Fibroblast of mammary gland (primary cell): ENCODE measurements around the gene ZNF22.

Source experiments
- DNase-seq: peaks from one replicate; pipeline ENCODE4 v3.0.0-alpha.2; 2010; ENCODE audit warnings: low read depth
- H3K4me3 ChIP-seq: 2 replicates; pipeline ENCODE4 v1.5.1; 2011; ENCODE audit warnings: low read depth, mild to moderate bottlenecking, low read length, moderate library complexity; ENCODE audit not compliant: control insufficient read depth
- CTCF ChIP-seq: conservative IDR thresholded peaks from 2 replicates; pipeline ENCODE4 v1.5.1; 2011; ENCODE audit warnings: low read depth, low read length, inconsistent platforms; ENCODE audit not compliant: control insufficient read depth, insufficient read depth

ZNF22 gene

DNA sequence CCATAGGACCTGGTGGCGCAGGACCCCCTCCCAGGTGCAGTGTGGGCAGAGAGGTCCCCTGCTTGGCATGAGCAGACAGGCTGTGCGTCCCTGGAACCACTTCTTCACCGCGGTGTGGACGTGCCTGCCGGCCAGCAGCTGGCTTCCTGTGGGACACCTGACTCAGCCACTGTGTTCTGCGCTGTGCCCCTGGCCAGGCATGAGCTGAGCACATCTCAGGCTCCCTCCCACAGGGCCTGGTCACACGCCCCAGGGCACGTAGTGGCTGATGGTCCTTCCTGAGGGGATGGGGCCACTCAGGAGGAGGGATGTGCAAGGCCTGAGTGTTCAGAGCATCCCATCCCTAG, 18.6 kb upstream of the ZNF22 start:
- DNase-seq, result peak; percentile 40
- H3K4me3 ChIP-seq, result no peak overlapping the region
- no peak for TF ChIP-seq CTCF

GRCh38 chr10:44982496-44982895, 18.2 kb upstream of the ZNF22 start:
- H3K4me3 ChIP-seq, result no peak overlapping the region
- DNase-seq, result no peak
- no peak for TF ChIP-seq CTCF

GRCh38 chr10:44983066-44983894, 17.4 kb upstream of the ZNF22 start:
- DNase-seq, result no peak
- no peak overlapping the region for H3K4me3 ChIP-seq
- TF ChIP-seq CTCF, result no peak

GRCh38 chr10:44983895-44984278, 16.8 kb upstream of the ZNF22 start:
- no peak for TF ChIP-seq CTCF
- H3K4me3 ChIP-seq, result no peak overlapping the region
- no peak for DNase-seq

GRCh38 chr10:44984671-44985101, 16.0 kb upstream of the ZNF22 start:
- DNase-seq, result no peak
- H3K4me3 ChIP-seq, result no peak overlapping the region
- no peak for TF ChIP-seq CTCF

DNA sequence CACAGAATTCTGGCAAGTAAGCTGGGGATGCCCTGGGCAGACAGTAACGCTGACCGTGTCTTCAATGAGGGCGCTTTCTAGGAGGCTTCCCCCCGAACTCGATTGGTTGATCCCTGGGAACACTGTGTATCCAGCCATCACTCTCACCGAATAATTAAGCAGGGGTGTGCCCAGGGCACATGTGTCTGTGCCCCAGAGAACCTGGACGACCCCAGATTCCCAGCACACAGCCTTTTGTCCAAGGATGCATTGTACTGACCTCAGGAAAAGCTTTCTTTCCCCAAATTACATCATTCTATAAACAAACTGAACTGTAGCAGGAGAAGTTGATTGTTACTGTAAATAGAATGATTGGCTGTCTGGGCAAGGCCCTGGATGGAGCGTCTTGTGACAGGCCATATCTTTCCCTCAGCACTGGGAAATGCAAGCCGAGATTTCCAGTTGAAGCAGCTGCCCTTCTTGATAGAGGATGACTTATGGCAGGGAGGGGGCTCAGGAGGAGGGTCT, 15.5 kb upstream of the ZNF22 start:
- no peak for TF ChIP-seq CTCF
- H3K4me3 ChIP-seq, result no peak overlapping the region
- DNase-seq, result no peak

DNA sequence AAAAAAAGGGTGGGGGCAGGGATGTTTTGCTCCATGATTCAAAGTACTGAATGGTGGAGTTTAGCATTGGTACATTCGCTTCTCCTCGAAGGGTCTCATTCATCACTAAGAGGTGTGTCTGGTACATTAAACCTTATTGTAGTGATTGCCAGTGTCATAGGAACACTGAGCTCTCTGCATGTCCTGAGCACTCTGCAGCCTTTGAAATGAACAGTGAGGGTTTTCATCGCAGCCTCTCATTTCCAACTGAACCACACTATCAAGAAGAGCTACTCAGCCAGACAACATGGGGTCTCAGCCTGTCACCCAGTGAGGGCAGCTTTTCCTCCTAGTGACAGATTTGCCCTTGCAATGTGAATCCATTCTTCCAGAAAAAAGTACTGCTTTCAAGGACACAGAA, 14.5 kb upstream of the ZNF22 start:
- TF ChIP-seq CTCF, result no peak
- no peak for DNase-seq
- H3K4me3 ChIP-seq, result no peak overlapping the region
